ENCODE results near the gene OSBPL7. TPM values are rescaled to one million over a fixed set of nuclear protein-coding genes. Genes with fewer than 3 reads are reported as not detected.

Gene OSBPL7
- total RNA-seq, 4 donors from 2014 or later = 12.7 to 18.0 (median 14.7) TPM

GRCh38 chr17:47831003-47831933, 9.7 kb upstream of the OSBPL7 start, which contains the start of the genes LRRC46 and MRPL10:
LRRC46 (plus strand) TSS chr17:47831670; CDS start chr17:47831990, 320 bp downstream.
MRPL10 (minus strand) TSS chr17:47831541; CDS start chr17:47831511, 30 bp downstream.
- intact Hi-C loops (cut with DNase I) = no loop called here
- peaks cover 14 to 21% of the 10 kb centered on the region in 2 donors for H3K36me3 ChIP-seq
- H3K27me3 ChIP-seq = no peaks in the 10 kb centered on the region
- peaks cover 11 to 16% of the 10 kb centered on the region in 2 donors for H3K4me1 ChIP-seq
- peak within 1 kb of the TSS in 1 of 3 donors; percentile 57 for H3K27ac ChIP-seq
- H3K4me3 ChIP-seq (replicated peaks in 1 of 3) = peak within 1 kb of the TSS; percentile 36 to 83 (median 77)
- no peaks in the 10 kb centered on the region for H3K9me3 ChIP-seq
- peak in 1 of 6 experiments; percentile 26 for TF ChIP-seq CTCF (IDR thresholded peaks at IDR 0.05)
- TF ChIP-seq POLR2A (IDR thresholded peaks at IDR 0.05) = peak in 1 of 2 donors; percentile 77
- peak; percentile 92 to 93 for DNase-seq
- WGBS, 2 donors = 0 to 1% methylated on average over 36 to 42 of the region's 42 CpGs

- 77 to 78% methylated on average over 18 of the region's 18 CpGs for WGBS, 2 donors
- Histone ChIP-seq H3K9me3 (no peaks in the 10 kb centered on the region), H3K27ac (no peak overlapping the region), H3K4me1 (peaks cover 11 to 16% of the 10 kb centered on the region in 2 donors), H3K27me3 (no peaks in the 10 kb centered on the region), H3K36me3 (peaks cover 20% of the 10 kb centered on the region in 2 donors), H3K4me3 (replicated peaks in 1 of 3) (peak overlapping the region; percentile 36 to 83 (median 77))
- TF ChIP-seq CTCF (IDR thresholded peaks at IDR 0.05) (no peak), POLR2A (IDR thresholded peaks at IDR 0.05) (no peak)
- DNase-seq = no peak
- intact Hi-C loops (cut with DNase I) = no loop called here
These were observed 8.9 kb upstream of the OSBPL7 start for GRCh38 chr17:47830396-47831002.

GRCh38 chr17:47829870-47830269, 8.3 kb upstream of the OSBPL7 start:
- intact Hi-C loops (cut with DNase I) = no loop called here
- H3K4me1 ChIP-seq = peaks cover 11 to 16% of the 10 kb centered on the region in 2 donors
- TF ChIP-seq POLR2A (IDR thresholded peaks at IDR 0.05) = no peak
- no peak for TF ChIP-seq CTCF (IDR thresholded peaks at IDR 0.05)
- H3K27ac ChIP-seq = no peak overlapping the region
- no peaks in the 10 kb centered on the region for H3K9me3 ChIP-seq
- H3K27me3 ChIP-seq = no peaks in the 10 kb centered on the region
- H3K4me3 ChIP-seq (replicated peaks in 1 of 3) = no peak overlapping the region
- DNase-seq = no peak
- H3K36me3 ChIP-seq = peaks cover 24 to 25% of the 10 kb centered on the region in 2 donors
- WGBS, 2 donors = 87 to 89% methylated on average over 3 of the region's 3 CpGs

GRCh38 chr17:47823519-47823918, 1.9 kb upstream of the OSBPL7 start:
- 87 to 98% methylated on average over 3 to 4 of the region's 4 CpGs for WGBS, 2 donors
- Histone ChIP-seq H3K4me1 (peaks cover 7 to 20% of the 10 kb centered on the region in 2 donors), H3K4me3 (replicated peaks in 1 of 3) (no peak overlapping the region), H3K36me3 (peaks cover 39 to 41% of the 10 kb centered on the region in 2 donors), H3K27ac (no peak overlapping the region), H3K9me3 (no peaks in the 10 kb centered on the region), H3K27me3 (no peaks in the 10 kb centered on the region)
- TF ChIP-seq POLR2A (IDR thresholded peaks at IDR 0.05) = no peak
- TF ChIP-seq CTCF (IDR thresholded peaks at IDR 0.05) = no peak
- intact Hi-C loops (cut with DNase I) = no loop called here
- DNase-seq = no peak
